Kidney (tissue), 14 donors: ENCODE measurements around the gene CCNT1. TPM values are rescaled to one million over a fixed set of nuclear protein-coding genes. Genes with fewer than 3 reads are reported as not detected.
"Not testable (repeated sequence)": the region's sequence is repeated elsewhere in the genome, so short reads cannot be mapped to it uniquely, and the experiment has no call there.

Experiments used
- DNase-seq, 5 donors: peaks; one replicate each; pipeline ENCODE4 v3.0.0-alpha.2; 2013 to 2020
- FAIRE-seq: peaks from 2 replicates; lab custom pipeline; 2012; peaks lifted over from hg19 to GRCh38; lab: Jason Lieb, UNC
- H3K27ac ChIP-seq, 2 donors: one replicate each; pipeline ENCODE4 v1.7.0; 2013; ENCODE audit warnings: low read depth in 2 of 2, low read length in 2 of 2, inconsistent platforms in 1 of 2
- H3K27me3 ChIP-seq: one replicate; pipeline ENCODE4 v1.7.1; 2013; ENCODE audit warnings: low read length, inconsistent platforms; ENCODE audit not compliant: control insufficient read depth, insufficient read depth
- H3K36me3 ChIP-seq, 3 donors: one replicate each; pipeline versions ENCODE4 v1.7.0 to v1.7.1; 2013; ENCODE audit warnings: low read length in 3 of 3, control low read depth in 1 of 3, inconsistent platforms in 1 of 3; ENCODE audit not compliant: insufficient read depth in 3 of 3, control insufficient read depth in 2 of 3
- H3K4me1 ChIP-seq, 3 donors: one replicate each; pipeline versions ENCODE4 v1.7.0 to v1.7.1; 2013; ENCODE audit warnings: low read length in 3 of 3, inconsistent platforms in 1 of 3, low read depth in 1 of 3; ENCODE audit not compliant: control insufficient read depth in 2 of 3, insufficient read depth in 2 of 3
- H3K4me3 ChIP-seq, 3 donors: one replicate each; pipeline versions ENCODE4 v1.7.0 to v1.8.1; 2013; ENCODE audit warnings: low read length in 3 of 3, control low read depth in 1 of 3, inconsistent platforms in 1 of 3
- H3K9ac ChIP-seq, 3 donors: one replicate each; pipeline versions ENCODE4 v1.7.0 to v1.7.1; 2013; ENCODE audit warnings: low read length in 3 of 3, control low read depth in 1 of 3, inconsistent platforms in 1 of 3
- H3K9me3 ChIP-seq, 3 donors: one replicate each; pipeline versions ENCODE4 v1.7.0 to v1.7.1; 2013; ENCODE audit warnings: low read length in 3 of 3, control low read depth in 1 of 3, inconsistent platforms in 1 of 3; ENCODE audit not compliant: control insufficient read depth in 2 of 3, insufficient read depth in 1 of 3
- CTCF ChIP-seq: IDR thresholded peaks from 3 replicates; pipeline ENCODE4 v1.5.1; 2012; ENCODE audit warnings: mild to moderate bottlenecking, moderate library complexity, borderline replicate concordance; ENCODE audit not compliant: insufficient read depth; ENCODE audit errors: extremely low read depth
- intact Hi-C: fragments of 100-400 bp; cut with DNase I; formaldehyde crosslinking; loops from one replicate; pipeline ENCODE4 v1.11.1; 2022
- polyA plus RNA-seq: library from polyadenylated mRNA; stranded (reverse); fragments of 350-450 nt; fragmentation: Illumina TruSeq; extraction: RNeasy Lipid Tissue Mini Kit (QIAGEN cat#74804); gene quantifications from one replicate; pipeline ENCODE4 v1.2.3, GENCODE V29; 2014; ENCODE audit warnings: low read depth, low replicate concordance; ENCODE audit not compliant: insufficient read depth
- total RNA-seq: library from RNA; stranded (reverse); fragmentation: NEBNext Ultra II Directional; extraction: Animal tissue kit (Norgen Biotek cat#: 25700); gene quantifications from one replicate; pipeline ENCODE4 v1.2.1, GENCODE V29; 2021
- donor health status: control.
- donor health status: control.
- donor health status: control.
- donor health status: control.
- donor health status: control.
- donor health status: DM: yes; HTN: yes; CAD: no.
- donor health status: Normal renal cell carcinoma (clear cell type).

CCNT1 gene
- total and polyA plus RNA-seq, 2 donors from 2014 or later: 4.1 to 39.4 TPM

- intact Hi-C loops: no loop called here
- Histone ChIP-seq H3K27ac (no peak overlapping the region), H3K9me3 (no peaks in the 10 kb centered on the region), H3K4me3 (no peak overlapping the region), H3K27me3 (no peaks in the 10 kb centered on the region), H3K9ac (no peak overlapping the region), H3K36me3 (peaks cover 10 to 45% (median 36%) of the 10 kb centered on the region in 3 donors), H3K4me1 (no peaks in the 10 kb centered on the region)
- DNase-seq (no peak), FAIRE-seq (no peak)
- no peak for TF ChIP-seq CTCF
Measured at GRCh38 chr12:48668996-48669395, 47.5 kb downstream of the CCNT1 start.

- no peak overlapping the region for H3K4me3 ChIP-seq
- no peak for TF ChIP-seq CTCF
- no peak overlapping the region for H3K27ac ChIP-seq
- no peak overlapping the region for H3K9ac ChIP-seq
- intact Hi-C loops: no loop called here
- no peaks in the 10 kb centered on the region for H3K27me3 ChIP-seq
- H3K9me3 ChIP-seq: no peaks in the 10 kb centered on the region
- H3K36me3 ChIP-seq: peaks cover 7 to 60% (median 14%) of the 10 kb centered on the region in 3 donors
- DNase-seq (no peak), FAIRE-seq (no peak)
- no peaks in the 10 kb centered on the region for H3K4me1 ChIP-seq
Measured at GRCh38 chr12:48659863-48660262, 56.6 kb downstream of the CCNT1 start.

GRCh38 chr12:48651681-48652080, 64.8 kb downstream of the CCNT1 start:
- H3K4me1 ChIP-seq: no peaks in the 10 kb centered on the region
- no peak for TF ChIP-seq CTCF
- peaks cover 14 to 36% (median 22%) of the 10 kb centered on the region in 3 donors for H3K36me3 ChIP-seq
- intact Hi-C loops: no loop called here
- FAIRE-seq (no peak), DNase-seq (no peak)
- no peak overlapping the region for H3K4me3 ChIP-seq
- H3K27ac ChIP-seq: no peak overlapping the region
- no peak overlapping the region for H3K9ac ChIP-seq
- no peaks in the 10 kb centered on the region for H3K9me3 ChIP-seq
- H3K27me3 ChIP-seq: no peaks in the 10 kb centered on the region

GRCh38 chr12:48645354-48645753, 71.2 kb downstream of the CCNT1 start:
- H3K36me3 ChIP-seq, H3K4me1 ChIP-seq, H3K9me3 ChIP-seq, DNase-seq, H3K4me3 ChIP-seq, FAIRE-seq, intact Hi-C loops, H3K27me3 ChIP-seq, H3K27ac ChIP-seq, H3K9ac ChIP-seq: not testable (repeated sequence)
